Activated CD4-positive, alpha-beta T cell treated with anti-CD3 and anti-CD28 coated beads, Interleukin-2, amount 50 U/mL, for 24 hours (primary cell): ENCODE data around the gene CD160.
"Not testable (repeated sequence)": the region's sequence is repeated elsewhere in the genome, so short reads cannot be mapped to it uniquely, and the experiment has no call there.

Experiments
- DNase-seq, 2 donors: peaks; one replicate each; pipeline ENCODE4 v3.0.0-alpha.2; 2020; ENCODE audit warnings: low read depth in 1 of 2, low spot score in 1 of 2

Gene CD160, protein sequence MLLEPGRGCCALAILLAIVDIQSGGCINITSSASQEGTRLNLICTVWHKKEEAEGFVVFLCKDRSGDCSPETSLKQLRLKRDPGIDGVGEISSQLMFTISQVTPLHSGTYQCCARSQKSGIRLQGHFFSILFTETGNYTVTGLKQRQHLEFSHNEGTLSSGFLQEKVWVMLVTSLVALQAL

DNA sequence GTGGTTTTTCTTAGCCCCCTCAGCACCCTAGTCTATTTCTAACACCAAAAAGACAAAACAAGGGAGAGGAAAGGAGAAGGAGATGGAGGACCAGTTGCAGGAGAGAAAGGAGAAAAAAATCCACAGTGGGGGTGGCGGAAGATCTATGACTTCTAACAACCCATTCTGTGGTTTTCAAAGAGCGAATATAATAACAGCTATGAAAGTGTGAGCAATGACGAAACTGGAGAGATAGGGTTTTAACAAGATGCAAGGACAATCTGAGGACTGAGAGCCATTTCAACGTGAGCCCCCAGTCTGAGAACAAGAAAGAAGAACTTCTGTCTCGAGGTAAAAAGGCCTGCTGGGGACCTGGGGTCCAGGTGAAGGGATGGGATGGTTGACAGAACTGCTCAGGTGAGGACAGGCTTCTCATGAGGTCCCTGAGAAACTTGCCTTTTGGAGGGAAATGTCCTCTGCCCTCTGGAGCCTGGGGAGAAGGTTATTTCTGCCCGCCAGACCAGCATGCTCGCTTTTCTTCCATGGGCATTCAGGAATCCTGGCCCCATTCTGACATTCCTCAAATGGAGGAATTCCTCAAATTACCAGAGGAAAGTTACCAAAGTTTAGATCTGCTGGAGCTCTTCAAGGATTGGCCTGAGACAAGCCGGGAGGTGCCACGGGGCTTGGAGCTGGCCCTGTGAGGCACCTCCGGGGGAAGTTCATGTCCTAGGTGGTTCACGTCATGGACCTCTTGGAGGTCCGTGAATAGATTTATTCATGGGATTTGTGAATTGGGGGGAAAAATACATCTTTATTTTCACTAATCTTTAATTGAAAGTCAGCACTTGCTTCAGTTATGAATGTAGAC is at the start of gene CD160:
Gene CD160, plus strand, starts transcription at position 270 of the 850 bp plus-strand sequence. CDS start 8,829 bp downstream, outside the sequence.
- no peak for DNase-seq

DNA sequence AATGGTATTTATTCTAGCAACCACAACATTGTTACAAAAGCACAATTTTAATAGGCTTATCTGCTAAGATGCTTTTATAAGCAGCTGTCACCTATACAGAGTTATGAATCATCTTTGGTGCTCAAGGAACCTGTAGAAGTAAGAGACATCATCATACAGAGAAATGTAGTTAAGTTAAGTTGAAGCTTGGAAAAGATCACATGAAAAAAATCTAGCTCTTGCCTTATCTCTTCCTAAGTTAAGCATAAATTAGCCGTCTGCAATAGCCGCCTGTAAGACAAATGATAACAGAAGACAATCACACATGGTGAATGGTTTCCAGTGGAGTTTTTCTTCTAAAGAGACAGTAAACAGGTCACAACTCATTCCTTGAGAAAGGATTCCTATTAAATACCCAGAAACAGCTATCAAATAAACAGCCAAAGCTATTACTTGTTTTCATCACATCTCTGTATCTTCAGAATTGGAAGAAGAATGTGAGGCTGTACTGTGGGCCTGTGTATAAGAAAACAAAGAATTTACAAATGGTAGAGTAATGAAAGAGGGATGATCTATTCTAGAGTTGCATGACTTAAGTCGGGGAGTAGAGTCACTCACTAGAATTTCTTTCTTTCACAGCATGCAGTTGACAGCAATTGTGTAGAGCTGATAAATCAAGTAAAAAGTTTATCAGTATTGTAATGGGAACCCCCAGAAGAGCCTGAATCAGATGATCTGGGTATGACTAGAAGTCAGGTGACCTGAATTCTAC is 48.1 kb upstream of the CD160 start:
- not testable (repeated sequence) for DNase-seq

DNA sequence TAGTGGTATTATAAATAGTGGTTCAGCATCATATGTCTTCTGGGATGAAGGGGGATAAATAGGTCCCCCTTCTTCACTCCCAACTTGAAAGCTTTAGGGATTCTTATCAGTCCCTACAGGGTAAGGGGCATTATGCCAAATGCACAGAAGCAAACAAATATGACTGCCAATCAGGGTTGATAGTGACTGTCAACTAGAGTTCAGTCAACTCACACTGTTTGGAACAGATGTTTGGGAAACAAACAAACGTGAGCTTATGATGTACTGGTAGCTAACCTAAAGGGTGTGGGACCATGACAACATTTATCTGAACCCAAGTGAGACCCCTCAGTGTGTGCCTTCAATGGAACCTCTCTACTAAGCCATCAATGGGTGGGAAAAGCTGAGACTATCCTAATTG is 46.1 kb upstream of the CD160 start:
- DNase-seq = not testable (repeated sequence)

DNA sequence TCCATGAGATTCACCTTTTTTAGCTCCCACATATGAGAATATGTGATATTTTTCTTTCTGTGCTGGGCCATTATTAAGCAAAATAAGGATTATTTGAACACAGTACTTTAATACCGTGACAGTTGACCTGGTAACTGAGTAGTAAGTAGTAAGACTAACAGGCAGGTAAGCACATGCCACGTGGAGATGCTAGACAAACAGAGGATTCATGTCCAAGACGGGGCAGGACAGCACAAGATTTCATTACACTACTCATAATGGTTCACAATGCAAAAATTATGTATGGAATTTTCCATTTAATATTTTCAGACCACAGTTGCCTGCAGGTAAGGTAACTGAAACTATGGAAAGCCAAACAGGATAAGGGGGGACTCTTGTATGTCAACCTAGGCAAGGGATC is 34.4 kb upstream of the CD160 start:
- DNase-seq = not testable (repeated sequence)

DNA sequence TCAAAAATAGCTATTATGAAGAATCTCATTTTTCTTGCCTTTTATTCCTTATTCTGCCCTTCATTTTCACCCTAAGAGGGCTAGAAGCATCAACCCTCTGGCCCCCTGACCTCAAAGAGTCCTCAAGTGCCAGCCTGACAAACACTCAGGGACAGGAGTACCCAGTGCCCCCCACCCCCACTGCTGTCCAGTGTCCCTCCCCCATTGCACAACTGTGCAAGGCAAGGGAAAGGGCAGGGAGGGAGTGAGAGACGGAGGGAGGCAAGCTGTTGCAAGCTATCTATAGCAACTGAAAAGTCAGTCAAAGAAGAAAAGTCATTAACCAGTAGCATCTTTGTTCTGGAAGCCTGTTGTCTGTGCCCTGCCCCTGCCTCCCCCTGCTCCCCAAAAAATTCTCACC is 33.2 kb upstream of the CD160 start:
- DNase-seq = not testable (repeated sequence)

DNA sequence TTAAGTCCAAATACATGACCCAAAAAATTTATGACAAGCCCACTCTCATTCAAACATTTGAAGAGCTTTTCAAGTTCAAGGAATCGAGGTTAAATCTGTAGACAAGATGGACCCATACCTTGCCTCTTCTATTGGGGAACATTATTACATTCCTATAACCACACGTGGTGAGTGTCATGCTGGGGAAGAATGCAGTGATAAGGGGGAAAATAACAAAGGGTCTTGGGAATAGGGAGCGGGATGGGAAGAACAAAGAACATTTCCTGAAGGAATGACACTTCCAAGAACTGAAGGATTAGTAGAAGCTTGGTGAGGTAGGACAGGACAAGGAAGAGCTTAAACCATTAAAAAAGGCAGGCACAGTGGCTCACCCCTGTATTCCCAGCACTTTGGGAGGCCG is 31.0 kb upstream of the CD160 start:
- DNase-seq = no peak

DNA sequence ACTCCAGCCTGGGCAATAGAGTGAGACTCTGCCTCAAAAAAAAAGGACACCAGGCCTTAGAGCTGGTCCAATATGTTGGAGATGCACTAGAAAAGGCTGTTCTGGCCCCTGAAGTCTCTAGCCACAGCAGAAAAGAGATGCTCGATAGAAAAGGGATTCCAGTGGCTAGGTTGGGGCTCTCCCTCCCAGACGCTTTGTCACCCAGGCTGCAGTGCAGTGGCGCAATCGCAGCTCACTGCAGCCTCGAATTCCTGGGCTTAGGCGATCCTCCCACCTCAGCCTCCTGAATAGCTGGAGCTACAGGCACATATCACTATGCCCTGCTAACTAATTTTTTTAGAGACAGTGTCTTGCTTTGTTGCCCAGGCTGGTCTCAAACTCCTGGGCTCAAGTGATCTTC is 30.4 kb upstream of the CD160 start:
- DNase-seq = no peak

DNA sequence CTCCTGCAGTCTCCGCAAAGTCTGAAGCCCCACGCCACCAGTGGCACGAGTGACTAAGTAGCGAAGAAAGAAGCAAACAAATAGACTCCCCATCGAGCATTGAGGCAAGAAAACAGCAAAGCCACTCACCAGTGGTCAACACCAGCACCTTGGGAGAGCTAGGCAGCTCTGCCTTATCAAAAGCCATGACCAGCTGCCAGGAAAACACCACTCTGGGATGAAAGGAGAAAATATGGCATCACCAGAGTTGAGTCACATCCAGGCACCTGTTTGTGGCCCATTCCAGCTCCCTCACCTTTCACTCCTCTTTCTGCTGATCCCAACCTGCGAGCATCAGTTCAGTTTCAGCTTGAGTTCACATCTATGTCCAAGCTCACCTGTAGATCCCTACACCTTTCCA is 29.4 kb upstream of the CD160 start:
- no peak for DNase-seq

DNA sequence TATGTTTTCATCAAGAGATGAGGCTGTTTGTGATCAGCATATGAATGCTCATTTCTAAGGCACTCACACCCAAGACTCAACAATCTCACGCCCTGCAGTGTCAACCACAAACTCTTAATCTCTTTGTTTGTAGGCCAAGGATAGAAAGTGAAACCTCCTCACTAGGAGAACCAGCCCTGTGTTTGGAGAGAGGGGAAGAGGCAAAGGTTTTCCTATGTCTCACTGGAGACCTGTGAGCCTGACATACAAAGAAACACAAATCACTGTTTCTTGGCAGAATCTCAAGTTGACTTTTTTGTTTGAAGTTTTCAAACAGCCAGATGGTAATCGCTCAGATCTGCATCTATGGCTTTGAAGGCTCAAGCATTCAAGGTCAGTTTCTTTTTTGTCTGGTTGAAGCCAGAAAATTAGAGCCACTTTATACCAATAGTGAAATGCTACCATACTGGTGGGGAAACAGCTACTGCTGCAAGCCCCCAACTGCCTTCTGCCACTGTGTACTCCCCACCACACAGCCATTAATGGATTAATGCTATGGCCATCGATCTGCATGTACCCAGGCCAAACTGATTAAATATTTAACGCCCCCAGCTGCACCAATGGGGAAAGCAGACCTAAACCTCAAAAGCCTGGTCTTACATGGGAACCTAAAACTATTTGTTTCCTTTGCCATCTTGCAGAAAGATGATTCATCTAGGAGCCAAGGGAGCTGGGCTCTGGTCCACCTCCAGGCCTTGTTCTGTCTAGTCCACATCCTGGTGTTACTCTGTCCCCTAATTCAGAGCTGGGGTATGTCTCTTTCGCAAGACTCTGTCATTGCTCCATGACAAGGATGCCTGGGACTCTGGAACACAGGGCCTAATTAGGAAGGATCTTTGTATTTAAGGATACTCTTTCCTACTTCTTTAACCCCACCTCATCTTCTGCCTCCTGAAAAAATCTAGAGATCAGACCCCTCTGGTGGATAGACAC is 28.4 kb upstream of the CD160 start:
- peak in 1 of 2 donors; percentile 7 for DNase-seq

DNA sequence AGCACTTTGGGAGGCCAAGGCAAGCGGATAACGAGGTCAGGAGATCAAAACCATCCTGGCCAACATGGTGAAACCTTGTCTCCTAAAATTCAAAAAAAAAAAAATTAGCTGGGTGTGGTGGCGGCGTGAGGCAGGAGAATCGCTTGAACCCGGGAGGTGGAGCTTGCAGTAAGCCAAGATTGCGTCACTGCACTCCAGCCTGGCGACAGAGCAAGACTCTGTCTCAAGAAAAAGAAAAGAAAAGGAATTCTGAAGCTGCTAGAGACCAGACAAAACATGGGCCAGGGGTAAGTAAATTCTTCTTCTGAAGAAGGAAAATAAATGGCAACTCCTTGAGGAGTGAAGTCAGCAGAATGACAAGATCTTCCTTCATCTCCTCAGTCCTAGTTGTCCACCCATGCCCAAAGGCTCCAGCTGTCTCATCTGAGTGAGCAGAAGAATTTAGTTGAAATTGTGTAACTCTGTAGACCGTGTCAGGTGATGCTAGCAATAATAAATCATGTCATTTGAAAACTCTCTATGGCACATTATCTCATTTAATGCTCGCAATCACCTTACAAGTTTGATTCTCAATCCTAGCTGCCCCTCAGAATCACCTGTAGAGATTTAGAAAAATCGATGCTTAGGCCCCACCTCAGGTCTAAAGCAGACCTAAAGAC is 26.4 kb upstream of the CD160 start:
- no peak for DNase-seq

DNA sequence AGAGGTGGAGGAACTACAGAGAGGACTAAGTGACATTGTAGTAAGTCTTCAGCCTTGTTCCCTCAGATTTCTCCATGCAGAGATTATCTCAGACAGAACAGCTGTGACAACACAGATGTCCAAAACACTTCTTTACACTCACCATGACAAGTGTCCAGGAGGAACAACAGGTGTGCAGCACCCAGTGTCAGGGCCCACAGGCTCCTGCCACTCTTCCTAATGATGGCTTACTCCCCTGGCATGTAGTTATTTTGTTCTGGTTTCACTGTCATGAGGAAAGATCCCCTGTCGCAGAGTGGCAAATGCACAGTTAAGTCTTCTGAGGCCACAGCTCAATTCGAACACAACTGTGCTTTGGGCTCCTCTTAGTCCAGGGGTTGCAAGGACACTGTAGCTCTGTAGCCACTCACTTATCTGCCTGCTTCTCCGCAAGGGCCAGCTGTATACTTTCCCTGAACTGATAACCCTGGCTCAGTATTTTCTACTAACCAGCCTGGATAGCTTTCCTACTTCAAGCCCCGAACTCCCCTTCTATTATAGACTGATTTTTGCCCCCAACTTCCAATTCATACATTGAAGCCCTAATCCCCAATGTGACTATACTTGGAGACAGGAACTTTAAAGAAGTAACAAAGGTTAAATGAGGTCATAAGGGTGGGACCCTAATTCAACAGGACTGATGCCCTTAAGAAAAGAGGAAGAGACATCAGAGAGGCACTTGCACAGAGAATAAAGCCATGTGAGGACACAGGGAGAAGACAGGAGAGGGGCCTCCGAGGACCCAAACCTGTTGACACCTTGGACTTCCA is 23.3 kb upstream of the CD160 start:
- no peak for DNase-seq

DNA sequence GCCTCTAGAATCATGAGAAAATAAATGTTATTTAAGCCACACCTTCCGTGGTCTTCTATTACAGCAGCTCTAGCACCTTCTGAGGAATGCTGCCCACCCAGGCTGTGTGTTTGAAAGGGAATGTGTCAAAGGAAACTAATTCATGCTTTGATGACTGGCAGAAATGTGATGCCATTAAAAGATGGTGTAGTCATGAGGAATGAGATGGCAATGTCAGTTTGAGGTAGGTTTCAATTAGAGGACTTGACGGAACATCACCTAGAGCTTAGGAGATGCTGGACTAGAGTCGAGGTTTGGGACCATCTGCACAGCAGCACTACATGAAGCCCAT is 22.7 kb upstream of the CD160 start:
- DNase-seq = no peak

DNA sequence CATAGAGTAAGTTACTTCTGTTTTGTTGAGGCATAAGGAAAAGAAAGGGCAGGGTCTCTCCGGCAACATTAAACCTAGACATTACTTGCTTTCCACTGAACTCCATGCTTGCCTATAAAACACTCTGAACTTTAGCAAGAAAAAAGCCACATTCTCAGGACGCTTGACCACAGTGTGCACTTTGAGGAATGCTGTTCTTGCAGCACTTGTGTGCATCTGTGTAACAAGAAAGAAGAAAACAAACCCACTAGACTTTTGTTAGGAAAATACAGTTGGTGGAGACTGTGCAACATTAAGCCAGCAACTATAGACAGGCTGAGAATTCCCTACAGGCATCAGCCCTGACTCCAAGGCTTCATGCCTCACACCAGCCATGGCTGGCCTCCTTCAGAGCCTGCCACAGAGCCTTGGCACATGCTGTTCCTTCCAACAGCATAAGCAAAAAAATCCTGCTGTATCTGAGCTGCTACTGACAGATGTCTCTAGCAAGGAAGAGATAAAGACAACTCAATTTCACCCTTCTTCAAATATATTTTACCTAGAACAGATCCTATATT is 17.9 kb upstream of the CD160 start:
- no peak for DNase-seq

DNA sequence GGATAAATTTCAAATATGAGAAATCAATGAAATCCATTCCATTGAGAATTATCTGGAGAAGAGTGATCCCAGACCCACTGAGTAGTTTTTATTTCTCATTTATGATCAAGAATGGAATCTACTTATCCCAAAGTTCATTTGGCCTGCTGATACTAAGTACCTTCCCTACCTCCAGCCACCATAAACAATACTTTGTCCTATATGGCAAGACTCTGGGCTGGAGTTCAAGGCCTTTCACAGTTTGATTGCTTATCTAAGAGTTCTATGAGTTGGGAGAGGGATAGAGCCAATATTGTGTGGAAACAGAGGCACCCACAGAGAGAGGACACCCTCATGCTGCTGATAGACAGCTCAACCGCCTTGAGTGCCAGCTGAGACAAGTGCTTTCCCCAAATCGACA is 17.2 kb upstream of the CD160 start:
- no peak for DNase-seq

DNA sequence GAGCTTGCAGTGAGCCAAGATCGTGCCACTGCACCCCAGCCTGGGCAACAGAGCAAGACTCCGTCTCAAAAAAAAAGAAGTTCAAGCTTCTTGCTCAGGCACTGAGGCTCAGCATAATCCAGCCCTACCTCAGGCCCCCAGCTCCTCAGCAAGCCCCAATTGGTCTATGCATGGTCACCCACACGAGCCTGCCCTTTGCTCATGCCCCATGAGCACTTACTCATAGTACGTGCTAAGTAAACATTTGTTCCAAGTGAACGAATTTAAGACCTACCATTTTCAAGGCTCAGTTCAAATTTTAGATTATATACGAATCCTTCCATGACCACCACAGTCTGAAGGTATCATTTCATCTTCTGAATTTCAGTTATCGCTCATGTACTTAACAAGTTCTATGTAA is 16.5 kb upstream of the CD160 start:
- DNase-seq = no peak

DNA sequence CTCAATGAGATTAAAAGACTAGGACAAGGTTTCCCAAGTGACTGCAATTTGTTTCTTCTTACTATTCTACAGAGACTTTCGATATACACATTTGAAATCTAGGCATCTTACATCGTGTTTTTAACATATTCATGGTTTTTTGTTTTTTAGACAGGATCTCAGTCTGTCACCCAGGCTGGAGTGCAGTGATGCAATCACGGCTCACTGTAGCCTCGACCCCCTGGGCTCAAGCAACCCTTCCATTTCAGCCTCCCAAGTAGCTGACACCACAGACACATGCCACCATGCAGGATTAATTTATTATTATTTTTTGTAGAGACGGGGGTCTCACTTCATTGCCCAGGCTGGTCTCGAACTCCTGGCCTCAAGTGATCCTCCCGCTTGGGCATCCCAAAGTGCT is 13.7 kb upstream of the CD160 start:
- DNase-seq = no peak

DNA sequence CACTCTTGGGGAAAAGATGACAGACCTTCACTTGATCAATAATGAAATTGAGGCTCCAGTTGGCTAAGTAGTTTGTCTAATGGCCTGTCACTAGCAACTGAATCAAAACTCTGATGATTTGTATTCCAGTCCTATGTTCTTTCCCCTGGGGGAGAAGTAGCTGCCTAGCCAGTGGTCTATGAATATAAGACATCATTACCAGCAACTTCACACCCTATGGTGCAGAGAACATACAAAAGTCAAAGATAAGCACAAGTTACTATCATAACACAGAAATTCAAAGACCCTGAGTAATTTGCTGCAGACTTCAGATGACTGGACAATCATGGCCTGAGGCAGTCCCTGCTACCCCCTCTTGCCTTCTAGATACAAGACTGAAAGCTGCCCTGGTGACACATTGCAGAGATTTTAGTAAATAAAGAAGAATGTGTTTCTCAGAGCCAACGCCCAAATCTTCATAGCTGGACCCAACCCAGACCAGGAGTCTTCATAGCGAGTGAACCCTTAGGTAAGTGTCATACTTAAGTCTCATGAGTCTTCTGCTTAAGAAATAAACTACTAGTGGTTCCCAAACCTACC is 13.1 kb upstream of the CD160 start:
- DNase-seq = no peak

DNA sequence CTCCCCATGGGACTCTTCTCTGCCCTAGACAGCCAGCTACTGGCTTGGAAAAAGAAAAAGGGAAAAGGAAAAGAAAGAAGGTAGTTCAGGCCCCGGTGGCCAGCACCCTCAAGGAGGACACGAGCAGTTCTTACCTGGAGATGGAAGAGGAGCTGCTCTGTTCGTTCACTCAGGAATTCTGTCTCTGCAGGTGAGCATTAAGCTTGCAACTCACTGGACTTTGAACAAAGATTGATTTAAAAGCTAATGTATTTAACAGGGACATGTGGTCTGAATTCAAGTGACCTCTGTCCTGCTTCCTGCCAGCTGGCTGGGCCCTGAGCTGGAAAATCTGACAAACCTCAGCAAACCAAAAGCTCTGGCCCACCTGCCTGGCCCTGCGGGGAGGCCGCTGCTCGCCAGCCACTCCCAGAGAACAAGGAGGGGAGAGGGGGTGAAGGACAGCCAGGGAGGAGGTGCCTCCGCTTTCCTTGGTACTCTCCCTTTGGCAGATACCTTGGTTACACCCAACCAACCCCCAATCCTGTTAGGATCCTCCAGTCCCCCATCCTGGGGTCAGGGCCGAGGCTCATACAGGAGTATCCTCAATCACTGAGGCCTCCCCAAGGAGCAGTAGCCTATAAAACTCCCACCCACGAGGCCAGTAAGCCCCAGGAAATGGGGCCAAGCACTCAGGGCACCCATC is 12.0 kb upstream of the CD160 start, which contains the start of gene PDZK1:
Gene PDZK1, minus strand, starts transcription at position 186 of the 685 bp plus-strand sequence. CDS start 19,347 bp downstream, outside the sequence.
- no peak for DNase-seq
